SJCRH30 (cell line): ENCODE results near the gene PABPC3. TPM values are rescaled to one million over a fixed set of nuclear protein-coding genes. Genes with fewer than 3 reads are reported as not detected.

Source experiments
- DNase-seq, 2 experiments: peaks; one replicate each; pipeline ENCODE4 v3.0.0-alpha.2; 2015 to 2020
- H3K27ac ChIP-seq: fragments of 250-450 bp; sonication (Bioruptor Pico); 2 replicates; pipeline ENCODE4 v1.5.1; 2020; ENCODE audit warnings: mild to moderate bottlenecking, moderate library complexity
- H3K27me3 ChIP-seq: fragments of 250-450 bp; sonication (Bioruptor Pico); 2 replicates; pipeline ENCODE4 v1.5.1; 2020; ENCODE audit warnings: mild to moderate bottlenecking, moderate library complexity
- H3K36me3 ChIP-seq: fragments of 250-450 bp; sonication (Bioruptor Pico); 2 replicates; pipeline ENCODE4 v1.5.1; 2020; ENCODE audit warnings: mild to moderate bottlenecking, moderate library complexity
- H3K4me1 ChIP-seq: fragments of 250-450 bp; sonication (Bioruptor Pico); 2 replicates; pipeline ENCODE4 v1.5.1; 2020; ENCODE audit warnings: mild to moderate bottlenecking, moderate library complexity
- H3K4me3 ChIP-seq: fragments of 250-450 bp; sonication (Bioruptor Pico); 2 replicates; pipeline ENCODE4 v1.5.1; 2020; ENCODE audit warnings: mild to moderate bottlenecking, moderate library complexity
- H3K9me3 ChIP-seq: fragments of 250-450 bp; sonication (Bioruptor Pico); replicated peaks from 2 replicates; pipeline ENCODE4 v1.5.1; 2020; ENCODE audit warnings: mild to moderate bottlenecking, moderate library complexity
- total RNA-seq: library from RNA; depleted of rRNA; stranded (reverse); fragments of >200 nt; shearing (Covaris generic); gene quantifications from 2 replicates; pipeline ENCODE4 v1.2.3, GENCODE V29; 2014; rRNA removed

The PABPC3 gene
- total RNA-seq = 0.10 and 0.14 TPM in 2 replicates

GRCh38 chr13:25095851-25096453 lies at the start of gene PABPC3:
Gene PABPC3 (plus strand): TSS chr13:25096136. CDS start chr13:25096199, 63 bp downstream.
- no peak within 1 kb of the TSS for H3K27ac ChIP-seq
- H3K4me1 ChIP-seq = no peaks in the 10 kb centered on the region
- no peaks in the 10 kb centered on the region for H3K9me3 ChIP-seq
- no peak within 1 kb of the TSS for H3K4me3 ChIP-seq
- no peak for DNase-seq
- peaks cover 4% of the 10 kb centered on the region for H3K27me3 ChIP-seq
- H3K36me3 ChIP-seq = no peaks in the 10 kb centered on the region

DNA sequence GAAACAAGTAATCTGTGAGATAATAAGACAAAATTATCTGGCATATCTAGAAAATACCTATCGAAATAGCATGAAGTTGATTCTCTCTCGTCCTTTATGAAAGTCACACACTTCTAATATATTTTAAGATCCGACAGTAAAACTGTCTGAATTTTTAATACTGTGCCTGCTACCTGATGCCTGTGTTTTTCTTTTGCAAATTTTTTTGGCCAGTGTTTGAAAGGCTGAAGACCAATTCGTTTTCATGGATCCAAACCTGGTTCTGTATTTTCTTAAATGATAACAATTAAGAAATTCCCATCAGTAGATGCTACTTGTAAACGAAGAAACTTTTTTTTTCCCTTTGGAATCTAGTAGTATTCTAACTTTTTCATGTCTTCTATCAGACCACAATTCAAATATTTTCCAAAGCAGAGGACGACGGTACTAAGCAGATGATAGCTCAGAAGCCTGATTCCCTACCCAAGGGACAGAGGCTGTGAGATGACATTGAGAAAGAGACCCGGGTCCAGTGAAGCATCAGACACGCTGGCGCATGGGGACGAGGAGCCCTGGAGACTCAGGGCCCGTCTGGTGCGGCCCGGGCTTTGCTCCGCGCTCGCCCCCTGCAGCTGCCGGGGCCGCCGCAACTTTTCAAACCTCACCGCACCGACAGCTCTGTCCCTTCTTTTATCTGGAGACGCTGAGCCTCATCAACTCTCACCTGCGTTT lies 49.5 kb upstream of the PABPC3 start:
- H3K9me3 ChIP-seq = peaks cover 4% of the 10 kb centered on the region
- DNase-seq = no peak
- H3K36me3 ChIP-seq = no peaks in the 10 kb centered on the region
- peaks cover 23% of the 10 kb centered on the region for H3K27me3 ChIP-seq
- H3K27ac ChIP-seq = no peak overlapping the region
- no peaks in the 10 kb centered on the region for H3K4me1 ChIP-seq
- peak overlapping the region; percentile 24 for H3K4me3 ChIP-seq

DNA sequence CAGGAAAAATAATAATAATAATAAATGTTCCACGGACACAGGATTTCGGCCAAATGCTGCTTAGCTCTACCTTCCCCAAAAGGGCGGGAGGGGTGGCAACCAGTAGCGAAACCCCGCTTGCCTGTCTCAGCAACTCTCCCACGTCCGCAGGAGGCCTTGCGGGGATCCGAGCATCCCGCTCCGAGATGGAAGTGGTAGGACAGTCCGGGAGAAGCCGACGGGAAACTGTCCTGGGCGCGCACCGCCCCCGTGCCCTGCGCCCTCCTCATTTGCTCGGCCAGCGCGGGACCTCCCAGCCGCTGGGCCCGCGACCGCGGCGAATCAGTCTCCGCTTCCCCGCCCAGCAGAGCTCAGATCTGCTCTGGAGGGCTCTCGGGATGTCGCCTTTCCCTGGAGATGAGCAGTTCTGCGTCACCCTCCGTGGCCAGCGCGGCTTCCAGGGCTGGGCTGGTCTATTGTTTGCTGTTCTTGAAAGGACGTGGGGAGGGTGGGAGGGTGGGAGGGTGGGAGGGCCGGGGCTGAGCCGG lies 48.9 kb upstream of the PABPC3 start:
- no peaks in the 10 kb centered on the region for H3K36me3 ChIP-seq
- peaks cover 7% of the 10 kb centered on the region for H3K9me3 ChIP-seq
- peak overlapping the region; percentile 24 for H3K4me3 ChIP-seq
- no peak overlapping the region for H3K27ac ChIP-seq
- peak in 1 of 2 experiments; percentile 12 for DNase-seq
- H3K4me1 ChIP-seq = no peaks in the 10 kb centered on the region
- peaks cover 23% of the 10 kb centered on the region for H3K27me3 ChIP-seq

GRCh38 chr13:25051065-25051464 lies 44.9 kb upstream of the PABPC3 start:
- Histone ChIP-seq H3K9me3 (peaks cover 7% of the 10 kb centered on the region), H3K4me3 (no peak overlapping the region)
- no peak for DNase-seq

GRCh38 chr13:25059166-25059565 lies 36.8 kb upstream of the PABPC3 start:
- H3K4me1 ChIP-seq = no peaks in the 10 kb centered on the region
- no peak overlapping the region for H3K4me3 ChIP-seq
- no peak overlapping the region for H3K27ac ChIP-seq
- H3K9me3 ChIP-seq = no peaks in the 10 kb centered on the region
- no peak for DNase-seq
- H3K27me3 ChIP-seq = 0 out of 2 replicates have a peak, but pooled peaks cover 11% of the 10 kb centered on the region
- no peaks in the 10 kb centered on the region for H3K36me3 ChIP-seq

More at GRCh38 chr13:25051065-25051464, 44.9 kb upstream of the PABPC3 start:
- Histone ChIP-seq H3K4me1 (no peaks in the 10 kb centered on the region), H3K36me3 (no peaks in the 10 kb centered on the region), H3K27me3 (peaks cover 8% of the 10 kb centered on the region), H3K27ac (no peak overlapping the region)

DNA sequence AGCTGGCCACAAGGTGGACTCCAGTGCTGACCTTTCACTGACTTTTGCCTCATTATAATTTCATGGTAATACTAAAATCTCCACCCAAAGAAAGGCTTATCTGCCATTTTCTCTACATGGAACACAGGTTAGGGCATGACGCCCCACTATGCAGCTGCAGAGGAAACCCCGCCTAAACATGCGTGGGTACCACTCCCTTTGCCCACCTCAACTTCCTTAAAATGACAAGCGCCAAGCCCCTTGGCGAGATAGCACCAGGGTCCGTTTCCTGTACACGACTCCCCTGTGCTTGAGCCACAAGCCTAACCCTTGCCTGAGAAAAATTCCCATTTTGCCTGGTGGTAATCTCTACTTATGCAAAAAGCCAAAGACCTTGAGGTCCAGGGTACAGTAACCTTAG lies 36.0 kb upstream of the PABPC3 start:
- H3K36me3 ChIP-seq = no peaks in the 10 kb centered on the region
- no peak for DNase-seq
- no peak overlapping the region for H3K27ac ChIP-seq
- H3K4me1 ChIP-seq = no peaks in the 10 kb centered on the region
- no peak overlapping the region for H3K4me3 ChIP-seq
- 0 out of 2 replicates have a peak, but pooled peaks cover 11% of the 10 kb centered on the region for H3K27me3 ChIP-seq
- no peaks in the 10 kb centered on the region for H3K9me3 ChIP-seq

- Histone ChIP-seq H3K4me3 (no peak overlapping the region), H3K4me1 (no peaks in the 10 kb centered on the region), H3K9me3 (no peaks in the 10 kb centered on the region), H3K27me3 (0 out of 2 replicates have a peak, but pooled peaks cover 8% of the 10 kb centered on the region), H3K36me3 (no peaks in the 10 kb centered on the region), H3K27ac (no peak overlapping the region)
- no peak for DNase-seq
These were observed 33.5 kb upstream of the PABPC3 start for GRCh38 chr13:25062479-25062878.

GRCh38 chr13:25064396-25064795 lies 31.5 kb upstream of the PABPC3 start:
- peaks cover 8% of the 10 kb centered on the region; the same call in 1 of the 2 replicates for H3K27me3 ChIP-seq
- H3K27ac ChIP-seq = no peak overlapping the region
- H3K36me3 ChIP-seq = no peaks in the 10 kb centered on the region
- DNase-seq = no peak
- no peaks in the 10 kb centered on the region for H3K4me1 ChIP-seq
- no peak overlapping the region for H3K4me3 ChIP-seq
- H3K9me3 ChIP-seq = no peaks in the 10 kb centered on the region

- H3K4me3 ChIP-seq = no peak overlapping the region
- no peaks in the 10 kb centered on the region for H3K36me3 ChIP-seq
- no peak for DNase-seq
- H3K9me3 ChIP-seq = no peaks in the 10 kb centered on the region
- no peak overlapping the region for H3K27ac ChIP-seq
- H3K4me1 ChIP-seq = no peaks in the 10 kb centered on the region
- H3K27me3 ChIP-seq = peaks cover 3% of the 10 kb centered on the region; the same call in 1 of the 2 replicates
These were observed 29.8 kb upstream of the PABPC3 start for GRCh38 chr13:25065974-25066770.

DNA sequence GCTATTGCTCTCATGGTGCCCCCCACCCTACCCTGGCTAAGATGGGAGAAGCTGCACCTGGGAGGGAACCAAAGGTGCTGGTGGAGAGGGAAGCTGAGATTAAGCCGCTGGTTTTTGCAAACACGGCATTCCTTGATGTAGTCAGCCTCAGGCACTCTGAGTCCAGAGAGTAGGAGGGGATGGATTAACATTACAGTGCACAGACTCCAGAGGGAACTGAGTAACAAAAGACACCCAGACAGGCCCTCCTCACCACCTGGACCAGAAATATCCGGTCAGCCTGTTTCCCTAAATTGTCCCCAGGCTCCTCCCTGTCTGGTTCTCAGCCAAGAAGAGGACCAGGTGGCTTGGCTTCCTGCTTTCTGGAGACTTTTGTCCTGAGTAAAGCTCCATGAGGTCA lies 28.9 kb upstream of the PABPC3 start:
- Histone ChIP-seq H3K4me3 (no peak overlapping the region), H3K27ac (no peak overlapping the region), H3K27me3 (peaks cover 3% of the 10 kb centered on the region; the same call in 1 of the 2 replicates), H3K9me3 (no peaks in the 10 kb centered on the region), H3K36me3 (no peaks in the 10 kb centered on the region), H3K4me1 (no peaks in the 10 kb centered on the region)
- no peak for DNase-seq

DNA sequence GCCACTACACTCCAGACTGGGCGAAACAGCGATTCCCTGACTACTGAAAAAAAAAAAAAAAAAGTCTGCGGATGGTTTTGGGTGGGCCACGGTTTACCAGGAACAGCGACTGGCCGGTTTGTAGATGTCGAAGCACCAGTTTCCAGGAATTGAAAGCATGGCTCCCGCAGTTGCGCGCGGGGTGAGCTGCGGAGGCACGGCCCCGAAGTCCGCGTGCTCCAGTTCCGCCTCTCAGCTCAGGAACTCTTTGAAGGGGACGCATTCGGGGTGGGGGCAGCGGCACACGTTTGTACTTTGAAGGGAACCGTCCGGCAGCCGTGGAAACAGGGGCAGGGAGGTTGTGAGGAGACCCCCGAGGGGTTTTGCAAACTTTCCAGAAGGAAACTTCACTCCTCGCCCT lies 27.1 kb upstream of the PABPC3 start:
- Histone ChIP-seq H3K9me3 (no peaks in the 10 kb centered on the region), H3K4me3 (no peak overlapping the region), H3K27me3 (peaks cover 3% of the 10 kb centered on the region; the same call in 1 of the 2 replicates), H3K4me1 (no peaks in the 10 kb centered on the region), H3K36me3 (no peaks in the 10 kb centered on the region), H3K27ac (no peak overlapping the region)
- DNase-seq = no peak

- Histone ChIP-seq H3K4me1 (no peaks in the 10 kb centered on the region), H3K36me3 (no peaks in the 10 kb centered on the region), H3K4me3 (no peak overlapping the region), H3K9me3 (no peaks in the 10 kb centered on the region), H3K27me3 (peaks cover 3% of the 10 kb centered on the region; the same call in 1 of the 2 replicates), H3K27ac (no peak overlapping the region)
- DNase-seq = no peak
These were observed 26.7 kb upstream of the PABPC3 start for GRCh38 chr13:25069236-25069635.

GRCh38 chr13:25069911-25070310 lies 26.0 kb upstream of the PABPC3 start:
- no peak for DNase-seq
- no peaks in the 10 kb centered on the region for H3K36me3 ChIP-seq
- H3K27me3 ChIP-seq = no peaks in the 10 kb centered on the region; the same call in 1 of the 2 replicates
- no peaks in the 10 kb centered on the region for H3K4me1 ChIP-seq
- no peaks in the 10 kb centered on the region for H3K9me3 ChIP-seq
- no peak overlapping the region for H3K4me3 ChIP-seq
- H3K27ac ChIP-seq = no peak overlapping the region

- Histone ChIP-seq H3K4me3 (no peak overlapping the region), H3K4me1 (no peaks in the 10 kb centered on the region), H3K27me3 (peaks cover 11% of the 10 kb centered on the region), H3K36me3 (no peaks in the 10 kb centered on the region; the same call in 1 of the 2 replicates), H3K9me3 (no peaks in the 10 kb centered on the region), H3K27ac (no peak overlapping the region)
- DNase-seq = no peak
These were observed 15.2 kb upstream of the PABPC3 start for GRCh38 chr13:25080773-25081172.

DNA sequence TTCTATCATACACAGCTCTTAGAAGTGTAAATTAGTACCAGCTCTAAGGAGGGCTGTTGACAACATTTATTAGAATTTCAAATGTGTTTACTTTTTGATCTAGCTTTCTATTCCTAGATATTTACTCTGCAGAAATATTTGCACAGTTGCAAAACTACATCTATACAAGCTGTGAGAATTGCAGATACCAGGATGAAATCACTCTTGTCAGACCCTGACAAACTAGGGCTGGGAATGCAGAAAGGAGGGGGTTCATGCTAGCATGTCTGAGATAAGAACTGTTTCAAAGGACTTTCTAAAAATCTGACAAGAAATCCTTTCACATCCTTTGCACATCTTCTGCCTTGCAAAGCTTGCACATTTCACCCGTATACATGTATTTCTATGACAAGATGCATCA lies 11.8 kb upstream of the PABPC3 start:
- no peak overlapping the region for H3K4me3 ChIP-seq
- no peak for DNase-seq
- H3K27ac ChIP-seq = no peak overlapping the region
- peaks cover 9% of the 10 kb centered on the region for H3K27me3 ChIP-seq
- H3K4me1 ChIP-seq = no peaks in the 10 kb centered on the region
- H3K36me3 ChIP-seq = no peaks in the 10 kb centered on the region
- H3K9me3 ChIP-seq = no peaks in the 10 kb centered on the region
